ENCODE results near the gene HSD17B2.

The HSD17B2 gene

GRCh38 chr16:82047787-82048186 is 12.7 kb downstream of the HSD17B2 start:
- H3K9me2 ChIP-seq (replicated peaks; ENCODE audit: control insufficient read depth, low read length), result no peaks in the 10 kb centered on the region
- H3K4me3 ChIP-seq (ENCODE audit: low read length), result no peak overlapping the region
- H4K20me1 ChIP-seq (ENCODE audit: control insufficient read depth, insufficient read depth, low read depth, low read length), result no peaks in the 10 kb centered on the region
- H3K4me2 ChIP-seq (ENCODE audit: low read length), result no peak overlapping the region
- no peaks in the 10 kb centered on the region for H3K79me2 ChIP-seq (ENCODE audit: control insufficient read depth, low read length)
- peaks cover 3% of the 10 kb centered on the region; the same call in 1 of the 2 replicates for H3K27me3 ChIP-seq (ENCODE audit: control insufficient read depth, low read length)
- no peaks in the 10 kb centered on the region for H3K36me3 ChIP-seq (ENCODE audit: control insufficient read depth, low read length)
- TF ChIP-seq CTCF (IDR thresholded peaks at IDR 0.05; ENCODE audit: low read depth, low read length, poor library complexity, severe bottlenecking), result no peak
- no peak for TF ChIP-seq EZH2phosphoT487 (IDR thresholded peaks at IDR 0.05; ENCODE audit: borderline replicate concordance, low read length)
- H3K9me3 ChIP-seq (ENCODE audit: control insufficient read depth, insufficient read depth, low read length), result no peaks in the 10 kb centered on the region
- no peaks in the 10 kb centered on the region for H3F3A ChIP-seq (ENCODE audit: control insufficient read depth, insufficient read depth)
- no peaks in the 10 kb centered on the region for H3K4me1 ChIP-seq (ENCODE audit: control insufficient read depth, low read length)
- H3K27ac ChIP-seq (ENCODE audit: low read depth, low read length), result no peak overlapping the region

GRCh38 chr16:82049484-82049883 is 14.4 kb downstream of the HSD17B2 start:
- no peaks in the 10 kb centered on the region for H4K20me1 ChIP-seq (ENCODE audit: control insufficient read depth, insufficient read depth, low read depth, low read length)
- H3K27ac ChIP-seq (ENCODE audit: low read depth, low read length), result no peak overlapping the region
- H3K4me1 ChIP-seq (ENCODE audit: control insufficient read depth, low read length), result no peaks in the 10 kb centered on the region
- no peak for TF ChIP-seq CTCF (IDR thresholded peaks at IDR 0.05; ENCODE audit: low read depth, low read length, poor library complexity, severe bottlenecking)
- H3F3A ChIP-seq (ENCODE audit: control insufficient read depth, insufficient read depth), result no peaks in the 10 kb centered on the region
- H3K9me2 ChIP-seq (replicated peaks; ENCODE audit: control insufficient read depth, low read length), result no peaks in the 10 kb centered on the region
- no peaks in the 10 kb centered on the region for H3K36me3 ChIP-seq (ENCODE audit: control insufficient read depth, low read length)
- no peaks in the 10 kb centered on the region for H3K79me2 ChIP-seq (ENCODE audit: control insufficient read depth, low read length)
- no peaks in the 10 kb centered on the region for H3K9me3 ChIP-seq (ENCODE audit: control insufficient read depth, insufficient read depth, low read length)
- no peak overlapping the region for H3K4me3 ChIP-seq (ENCODE audit: low read length)
- H3K27me3 ChIP-seq (ENCODE audit: control insufficient read depth, low read length), result peaks cover 8% of the 10 kb centered on the region; the same call in 1 of the 2 replicates
- no peak overlapping the region for H3K4me2 ChIP-seq (ENCODE audit: low read length)

- no peaks in the 10 kb centered on the region for H3F3A ChIP-seq (ENCODE audit: control insufficient read depth, insufficient read depth)
- H3K4me1 ChIP-seq (ENCODE audit: control insufficient read depth, low read length), result no peaks in the 10 kb centered on the region
- H3K4me3 ChIP-seq (ENCODE audit: low read length), result no peak overlapping the region
- no peak overlapping the region for H3K27ac ChIP-seq (ENCODE audit: low read depth, low read length)
- H3K27me3 ChIP-seq (ENCODE audit: control insufficient read depth, low read length), result peaks cover 8% of the 10 kb centered on the region; the same call in 1 of the 2 replicates
- TF ChIP-seq EZH2phosphoT487 (IDR thresholded peaks at IDR 0.05; ENCODE audit: borderline replicate concordance, low read length) (no peak), CTCF (IDR thresholded peaks at IDR 0.05; ENCODE audit: low read depth, low read length, poor library complexity, severe bottlenecking) (no peak)
- no peaks in the 10 kb centered on the region for H3K79me2 ChIP-seq (ENCODE audit: control insufficient read depth, low read length)
- no peaks in the 10 kb centered on the region for H3K9me3 ChIP-seq (ENCODE audit: control insufficient read depth, insufficient read depth, low read length)
- no peaks in the 10 kb centered on the region for H3K9me2 ChIP-seq (replicated peaks; ENCODE audit: control insufficient read depth, low read length)
- no peaks in the 10 kb centered on the region for H3K36me3 ChIP-seq (ENCODE audit: control insufficient read depth, low read length)
- H3K4me2 ChIP-seq (ENCODE audit: low read length), result no peak overlapping the region
- no peaks in the 10 kb centered on the region for H4K20me1 ChIP-seq (ENCODE audit: control insufficient read depth, insufficient read depth, low read depth, low read length)
These were observed 15.5 kb downstream of the HSD17B2 start for GRCh38 chr16:82050506-82050905.
